GM19238 (cell line): ENCODE data around the gene MAD1L1.
"Not testable (repeated sequence)": the region's sequence is repeated elsewhere in the genome, so short reads cannot be mapped to it uniquely, and the experiment has no call there.

Experiments used
- DNase-seq: peaks from one replicate; pipeline ENCODE4 v3.0.0; 2011; ENCODE audit warnings: low spot score; ENCODE audit not compliant: insufficient read length

The MAD1L1 gene

GRCh38 chr7:1990001-1990670 lies 242.6 kb downstream of the MAD1L1 start:
- DNase-seq, result no peak

- no peak for DNase-seq
These were observed 243.5 kb downstream of the MAD1L1 start for GRCh38 chr7:1989049-1989860.

- DNase-seq, result no peak
These were observed 244.2 kb downstream of the MAD1L1 start for GRCh38 chr7:1988533-1988930.

GRCh38 chr7:1987591-1988532 lies 244.9 kb downstream of the MAD1L1 start:
- DNase-seq, result no peak

- no peak for DNase-seq
These were observed 245.6 kb downstream of the MAD1L1 start for GRCh38 chr7:1987084-1987535.

GRCh38 chr7:1986366-1987083 lies 246.2 kb downstream of the MAD1L1 start:
- no peak for DNase-seq

GRCh38 chr7:1985936-1986335 lies 246.8 kb downstream of the MAD1L1 start:
- DNase-seq, result no peak

- DNase-seq, result no peak
These were observed 247.7 kb downstream of the MAD1L1 start for GRCh38 chr7:1985042-1985441.

GRCh38 chr7:1981878-1982230 lies 250.9 kb downstream of the MAD1L1 start:
- DNase-seq, result no peak

- no peak for DNase-seq
These were observed 251.4 kb downstream of the MAD1L1 start for GRCh38 chr7:1981201-1981877.

- DNase-seq, result peak; percentile 61
These were observed 252.9 kb downstream of the MAD1L1 start for GRCh38 chr7:1979591-1980560.

GRCh38 chr7:1978656-1979590 lies 253.8 kb downstream of the MAD1L1 start:
- DNase-seq, result no peak

GRCh38 chr7:1977876-1978441 lies 254.8 kb downstream of the MAD1L1 start:
- no peak for DNase-seq

GRCh38 chr7:1977059-1977875 lies 255.5 kb downstream of the MAD1L1 start:
- no peak for DNase-seq

GRCh38 chr7:1976521-1976920 lies 256.2 kb downstream of the MAD1L1 start:
- DNase-seq, result not testable (repeated sequence)

GRCh38 chr7:1975581-1975980 lies 257.2 kb downstream of the MAD1L1 start:
- no peak for DNase-seq

- DNase-seq, result no peak
These were observed 257.6 kb downstream of the MAD1L1 start for GRCh38 chr7:1975179-1975578.
